ENCODE data around the gene CRLF1.

GRCh38 chr19:18599485-18599884 is 7.1 kb downstream of the CRLF1 start:
- no peak for TF ChIP-seq CTCF (IDR thresholded peaks at IDR 0.05; ENCODE audit: borderline replicate concordance, extremely low read depth, low read length, poor library complexity, severe bottlenecking)
- TF ChIP-seq EZH2 (IDR thresholded peaks at IDR 0.05; ENCODE audit: borderline replicate concordance, low read depth, low read length, severe bottlenecking) = no peak
